ENCODE results near the gene MRPL45. TPM values are rescaled to one million over a fixed set of nuclear protein-coding genes. Genes with fewer than 3 reads are reported as not detected.
A peak's percentile ranks its signal among the peaks of the same experiment; 100 is the strongest.

Gene MRPL45
- total and polyA plus RNA-seq, 7 experiments from 2014 or later: 15.7 to 41.6 (median 23.7) TPM

DNA sequence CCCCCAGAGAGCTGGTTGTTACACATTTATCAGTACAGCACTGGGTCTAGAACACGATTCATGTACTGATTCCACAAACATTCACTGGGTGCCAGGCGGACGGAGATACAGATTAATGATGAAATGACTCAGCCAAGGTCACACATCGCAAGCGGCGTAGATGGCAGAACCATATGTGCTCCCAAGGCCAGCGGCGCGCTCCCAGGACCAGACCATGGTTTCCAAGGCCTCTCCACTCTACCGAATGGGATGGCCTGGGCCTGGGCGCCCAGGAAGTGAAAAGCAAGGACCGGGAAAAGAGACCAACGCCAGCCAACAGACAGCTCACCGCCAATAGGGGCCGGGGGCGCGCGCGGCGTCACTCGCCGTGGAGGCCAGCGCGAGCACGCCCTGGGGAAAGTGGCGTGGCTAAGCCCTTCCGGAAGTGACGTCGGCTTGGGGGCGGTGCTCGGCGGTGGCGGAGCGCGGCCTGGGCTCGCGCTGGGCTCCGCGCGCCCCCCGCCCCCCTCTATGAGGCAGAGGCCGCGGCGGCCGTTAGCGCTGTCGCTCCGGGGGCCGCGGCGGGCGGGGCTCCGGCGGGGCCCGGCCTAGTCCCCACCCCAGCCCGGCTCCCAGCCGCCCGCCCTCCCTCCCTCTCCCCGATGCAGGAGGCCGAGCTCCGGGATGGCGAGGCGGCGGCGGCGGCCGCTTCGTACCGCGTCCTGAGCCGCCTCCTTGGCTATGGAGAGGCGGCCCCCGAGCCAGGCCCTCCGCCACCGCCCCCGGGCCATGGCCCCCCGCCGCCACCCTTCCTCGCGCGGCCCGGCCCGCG is 54.6 kb downstream of the MRPL45 start, which contains the start of gene SOCS7:
Gene SOCS7 (plus strand): TSS at position 433 of the 811 bp plus-strand sequence. CDS start 209 bp downstream, at position 642.
- Histone ChIP-seq H3K27ac (ENCODE audit: low read depth, low read length) (peak within 1 kb of the TSS; percentile 75), H3K27me3 (ENCODE audit: control insufficient read depth in 2 of 2, insufficient read depth in 2 of 2, low read length in 2 of 2) (no peaks in the 10 kb centered on the region), H3K4me1 (ENCODE audit: control insufficient read depth in 2 of 2, insufficient read depth in 2 of 2, low read length in 2 of 2) (peaks cover 9 to 21% of the 10 kb centered on the region in 2 donors), H3K36me3 (ENCODE audit: control insufficient read depth in 2 of 3, insufficient read depth in 3 of 3, low read length in 3 of 3) (no peaks in the 10 kb centered on the region), H3K4me3 (ENCODE audit: low read length) (peak within 1 kb of the TSS; percentile 69), H3K9me3 (ENCODE audit: control insufficient read depth in 2 of 3, low read length in 3 of 3) (no peaks in the 10 kb centered on the region)
- peaks cover 31 to 55% (median 45%) of the 10 kb centered on the region in 7 donors for H3K4me1 Mint-ChIP-seq
- CTCF ChIA-PET: interaction anchor here (0.9 to 3.4 kb wide), 3 partner anchors 60 to 207 kb away, joined by 3 to 81 read pairs (median 4); no protein-coding TSS in a partner anchor
- peak within 1 kb of the TSS; percentile 90 to 96 (median 92) for H3K4me3 Mint-ChIP-seq
- peak; percentile 81 to 96 (median 90) for DNase-seq
- no peaks in the 10 kb centered on the region for H3K27me3 Mint-ChIP-seq
- no peaks in the 10 kb centered on the region for H3K9me3 Mint-ChIP-seq
- intact Hi-C loops (cut with micrococcal nuclease): loop anchor here (2.0 to 5.0 kb wide), 4 partner anchors 54 to 945 kb away; partner anchors contain the start of genes MRPL45 (in 2 of the 2), ACACA (in 1 of the 2) and TADA2A (in 1 of the 2)
- ATAC-seq: peak; percentile 95
- H3K27ac Mint-ChIP-seq: peak within 1 kb of the TSS; percentile 88 to 98 (median 94)
- POLR2A ChIA-PET: interaction anchor here (1.0 to 1.1 kb wide), 3 partner anchors 10 to 63 kb away, joined by 3 read pairs; no protein-coding TSS in a partner anchor
- H3K36me3 Mint-ChIP-seq: peaks cover 0 to 2% (median 0%) of the 10 kb centered on the region in 5 donors

DNA sequence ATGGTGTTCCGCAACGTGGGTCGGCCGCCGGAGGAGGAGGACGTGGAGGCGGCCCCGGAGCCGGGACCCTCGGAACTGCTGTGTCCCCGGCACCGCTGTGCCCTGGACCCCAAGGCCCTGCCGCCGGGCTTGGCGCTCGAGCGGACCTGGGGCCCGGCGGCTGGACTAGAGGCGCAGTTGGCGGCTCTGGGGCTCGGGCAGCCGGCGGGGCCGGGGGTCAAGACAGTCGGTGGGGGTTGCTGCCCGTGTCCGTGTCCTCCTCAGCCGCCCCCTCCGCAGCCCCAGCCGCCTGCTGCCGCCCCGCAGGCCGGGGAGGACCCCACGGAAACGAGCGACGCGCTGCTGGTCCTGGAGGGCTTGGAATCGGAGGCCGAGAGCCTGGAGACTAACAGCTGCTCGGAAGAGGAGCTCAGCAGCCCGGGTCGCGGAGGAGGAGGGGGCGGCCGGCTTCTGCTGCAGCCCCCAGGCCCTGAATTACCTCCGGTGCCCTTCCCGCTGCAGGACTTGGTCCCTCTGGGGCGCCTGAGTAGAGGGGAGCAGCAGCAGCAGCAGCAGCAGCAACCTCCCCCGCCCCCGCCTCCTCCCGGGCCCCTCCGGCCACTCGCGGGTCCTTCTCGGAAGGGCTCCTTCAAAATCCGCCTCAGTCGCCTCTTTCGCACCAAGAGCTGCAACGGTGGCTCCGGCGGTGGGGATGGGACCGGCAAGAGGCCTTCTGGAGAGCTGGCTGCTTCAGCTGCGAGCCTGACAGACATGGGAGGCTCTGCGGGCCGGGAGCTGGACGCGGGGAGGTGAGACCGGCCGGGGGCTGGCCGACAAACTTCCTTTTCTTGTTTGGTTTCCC is 55.5 kb downstream of the MRPL45 start:
- H3K9me3 Mint-ChIP-seq: no peaks in the 10 kb centered on the region
- DNase-seq: peak in 8 of 9 donors; percentile 9 to 42 (median 16)
- ChIA-PET POLR2A (interaction anchor here (0.7 to 1.9 kb wide), 6 partner anchors 9 to 206 kb away, joined by 3 to 4 read pairs (median 3); no protein-coding TSS in a partner anchor), CTCF (interaction anchor here (0.9 to 1.5 kb wide), 2 partner anchors 59 to 207 kb away, joined by 3 to 4 read pairs; no protein-coding TSS in a partner anchor)
- Histone ChIP-seq H3K4me3 (ENCODE audit: low read length) (peak overlapping the region; percentile 67), H3K27me3 (ENCODE audit: control insufficient read depth in 2 of 2, insufficient read depth in 2 of 2, low read length in 2 of 2) (no peaks in the 10 kb centered on the region), H3K4me1 (ENCODE audit: control insufficient read depth in 2 of 2, insufficient read depth in 2 of 2, low read length in 2 of 2) (peaks cover 9 to 21% of the 10 kb centered on the region in 2 donors), H3K9me3 (ENCODE audit: control insufficient read depth in 2 of 3, low read length in 3 of 3) (no peaks in the 10 kb centered on the region), H3K36me3 (ENCODE audit: control insufficient read depth in 2 of 3, insufficient read depth in 3 of 3, low read length in 3 of 3) (no peaks in the 10 kb centered on the region), H3K27ac (ENCODE audit: low read depth, low read length) (peak overlapping the region; percentile 75)
- peak overlapping the region in 8 of 9 donors; percentile 16 to 74 (median 42) for H3K27ac Mint-ChIP-seq
- H3K36me3 Mint-ChIP-seq: peaks cover 0 to 2% (median 0%) of the 10 kb centered on the region in 5 donors
- intact Hi-C loops (cut with micrococcal nuclease): loop anchor here (2.0 to 5.0 kb wide), 2 partner anchors 55 to 140 kb away; partner anchors contain the start of gene MRPL45 (in 1 of the 2)
- peak overlapping the region; percentile 61 to 95 (median 84) for H3K4me3 Mint-ChIP-seq
- H3K4me1 Mint-ChIP-seq: peaks cover 31 to 64% (median 54%) of the 10 kb centered on the region in 7 donors
- H3K27me3 Mint-ChIP-seq: no peaks in the 10 kb centered on the region
- ATAC-seq: no peak

DNA sequence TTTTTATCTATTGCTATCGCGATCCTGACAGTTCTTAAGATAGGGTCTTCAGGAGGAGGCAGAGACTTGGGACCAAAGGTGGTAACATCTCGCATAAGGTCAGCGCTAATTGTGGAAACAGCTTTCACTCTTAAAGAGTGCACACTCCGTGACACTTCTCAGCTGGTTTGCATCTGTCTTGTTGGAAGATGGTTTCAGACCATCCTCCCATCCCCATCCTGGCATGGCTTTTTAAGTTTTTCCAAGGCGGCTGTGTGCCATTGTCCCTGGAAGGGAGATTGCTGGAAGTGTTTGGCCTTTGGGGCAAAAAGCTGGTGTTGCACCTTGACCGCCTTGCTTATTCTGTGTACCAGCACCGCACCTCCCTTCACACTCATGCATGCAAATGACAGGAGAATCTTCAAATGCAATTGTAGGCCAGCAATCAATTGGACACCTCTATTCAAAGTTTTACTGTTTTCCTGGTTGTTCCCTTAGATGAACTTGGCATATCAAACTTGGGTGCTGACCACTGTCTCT is 56.2 kb downstream of the MRPL45 start:
- H3K4me3 ChIP-seq (ENCODE audit: low read length): peak overlapping the region; percentile 67
- H3K4me1 Mint-ChIP-seq: peaks cover 31 to 68% (median 61%) of the 10 kb centered on the region in 7 donors
- no peak for ATAC-seq
- H3K9me3 Mint-ChIP-seq: no peaks in the 10 kb centered on the region
- no peaks in the 10 kb centered on the region for H3K27me3 ChIP-seq (ENCODE audit: control insufficient read depth in 2 of 2, insufficient read depth in 2 of 2, low read length in 2 of 2)
- H3K4me1 ChIP-seq (ENCODE audit: control insufficient read depth in 2 of 2, insufficient read depth in 2 of 2, low read length in 2 of 2): peaks cover 9 to 21% of the 10 kb centered on the region in 2 donors
- intact Hi-C loops (cut with micrococcal nuclease): loop anchor here (2.0 to 5.0 kb wide), 2 partner anchors 56 to 140 kb away; partner anchors contain the start of gene MRPL45 (in 1 of the 2)
- no peaks in the 10 kb centered on the region for H3K9me3 ChIP-seq (ENCODE audit: control insufficient read depth in 2 of 3, low read length in 3 of 3)
- peak overlapping the region in 8 of 9 donors; percentile 16 to 74 (median 42) for H3K27ac Mint-ChIP-seq
- peaks cover 0 to 2% (median 0%) of the 10 kb centered on the region in 5 donors for H3K36me3 Mint-ChIP-seq
- no peaks in the 10 kb centered on the region for H3K36me3 ChIP-seq (ENCODE audit: control insufficient read depth in 2 of 3, insufficient read depth in 3 of 3, low read length in 3 of 3)
- CTCF ChIA-PET: interaction anchor here (0.5 kb wide), 1 partner anchor 61 kb away, joined by 3 read pairs; no protein-coding TSS in a partner anchor
- peak overlapping the region; percentile 75 for H3K27ac ChIP-seq (ENCODE audit: low read depth, low read length)
- no peak for DNase-seq
- H3K27me3 Mint-ChIP-seq: no peaks in the 10 kb centered on the region
- POLR2A ChIA-PET: interaction anchor here (0.8 to 1.9 kb wide), 3 partner anchors 11 to 42 kb away, joined by 3 to 4 read pairs (median 3); no protein-coding TSS in a partner anchor
- peak overlapping the region; percentile 61 to 90 (median 82) for H3K4me3 Mint-ChIP-seq

DNA sequence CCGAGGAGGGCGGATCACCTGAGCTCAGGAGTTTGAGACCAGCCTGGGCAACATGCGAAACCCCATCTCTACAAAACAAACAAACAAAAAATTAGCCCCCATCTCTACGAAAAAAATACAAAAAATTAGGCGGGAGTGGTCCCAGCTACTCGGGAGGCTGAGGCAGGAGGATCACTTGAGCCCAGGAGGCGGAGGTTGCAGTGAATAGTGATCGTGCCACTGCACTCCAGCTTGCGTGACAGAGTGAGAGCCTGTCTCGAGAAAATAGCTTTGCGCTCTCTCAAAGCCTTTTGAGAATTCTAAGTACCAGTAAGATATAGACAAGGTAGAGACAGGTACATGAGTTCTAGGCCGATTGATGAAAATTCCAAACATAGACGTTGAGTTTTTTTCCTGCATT is 56.7 kb downstream of the MRPL45 start:
- H3K27me3 Mint-ChIP-seq: no peaks in the 10 kb centered on the region
- ATAC-seq: no peak
- peak overlapping the region; percentile 14 for H3K4me3 ChIP-seq (ENCODE audit: low read length)
- peak overlapping the region; percentile 61 to 90 (median 82) for H3K4me3 Mint-ChIP-seq
- no peaks in the 10 kb centered on the region for H3K9me3 Mint-ChIP-seq
- CTCF ChIA-PET: interaction anchor here (0.5 to 2.4 kb wide), 3 partner anchors 60 to 70 kb away, joined by 3 to 10 read pairs (median 4); no protein-coding TSS in a partner anchor
- intact Hi-C loops (cut with micrococcal nuclease): loop anchor here (2.0 to 5.0 kb wide), 2 partner anchors 56 to 139 kb away; partner anchors contain the start of gene MRPL45 (in 1 of the 2)
- peaks cover 9 to 21% of the 10 kb centered on the region in 2 donors for H3K4me1 ChIP-seq (ENCODE audit: control insufficient read depth in 2 of 2, insufficient read depth in 2 of 2, low read length in 2 of 2)
- POLR2A ChIA-PET: interaction anchor here (0.9 to 1.9 kb wide), 2 partner anchors 10 to 42 kb away, joined by 3 to 4 read pairs; no protein-coding TSS in a partner anchor
- DNase-seq: no peak
- peak overlapping the region; percentile 75 for H3K27ac ChIP-seq (ENCODE audit: low read depth, low read length)
- H3K36me3 Mint-ChIP-seq: peaks cover 0 to 2% (median 0%) of the 10 kb centered on the region in 5 donors
- H3K27me3 ChIP-seq (ENCODE audit: control insufficient read depth in 2 of 2, insufficient read depth in 2 of 2, low read length in 2 of 2): no peaks in the 10 kb centered on the region
- no peaks in the 10 kb centered on the region for H3K36me3 ChIP-seq (ENCODE audit: control insufficient read depth in 2 of 3, insufficient read depth in 3 of 3, low read length in 3 of 3)
- peaks cover 31 to 73% (median 64%) of the 10 kb centered on the region in 7 donors for H3K4me1 Mint-ChIP-seq
- H3K9me3 ChIP-seq (ENCODE audit: control insufficient read depth in 2 of 3, low read length in 3 of 3): no peaks in the 10 kb centered on the region
- peak overlapping the region in 6 of 9 donors; percentile 16 to 74 (median 24) for H3K27ac Mint-ChIP-seq

DNA sequence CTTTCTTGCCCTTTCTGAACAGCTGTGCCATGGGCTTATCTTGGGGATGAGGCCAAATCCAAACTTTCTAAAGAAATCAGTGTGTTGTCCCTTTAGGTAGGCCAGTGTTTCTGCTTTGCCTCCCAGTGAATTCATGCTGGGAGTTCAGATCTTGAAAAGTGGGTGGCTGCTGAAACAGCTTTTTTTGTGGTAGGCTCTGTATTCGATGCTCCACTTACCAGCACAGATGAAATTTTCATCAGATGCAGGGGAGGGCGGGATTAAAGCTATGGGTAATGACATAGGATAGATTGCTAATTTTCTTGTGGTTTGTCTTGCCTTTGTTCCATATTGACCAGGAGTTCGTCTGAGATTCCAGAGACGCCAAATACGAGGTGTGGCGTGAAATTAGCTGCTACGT is 57.5 kb downstream of the MRPL45 start:
- H3K9me3 ChIP-seq (ENCODE audit: control insufficient read depth in 2 of 3, low read length in 3 of 3): no peaks in the 10 kb centered on the region
- CTCF ChIA-PET: interaction anchor here (1.2 to 2.4 kb wide), 3 partner anchors 9 to 69 kb away, joined by 4 to 10 read pairs (median 4); no protein-coding TSS in a partner anchor
- Mint-ChIP-seq H3K9me3 (no peaks in the 10 kb centered on the region), H3K4me3 (peak overlapping the region; percentile 4 to 90 (median 51)), H3K4me1 (peaks cover 27 to 77% (median 66%) of the 10 kb centered on the region in 7 donors), H3K27ac (peak overlapping the region in 2 of 9 donors; percentile 11 to 63), H3K27me3 (no peaks in the 10 kb centered on the region), H3K36me3 (peaks cover 0 to 2% (median 0%) of the 10 kb centered on the region in 5 donors)
- no peaks in the 10 kb centered on the region for H3K36me3 ChIP-seq (ENCODE audit: control insufficient read depth in 2 of 3, insufficient read depth in 3 of 3, low read length in 3 of 3)
- H3K27me3 ChIP-seq (ENCODE audit: control insufficient read depth in 2 of 2, insufficient read depth in 2 of 2, low read length in 2 of 2): no peaks in the 10 kb centered on the region
- no peak overlapping the region for H3K4me3 ChIP-seq (ENCODE audit: low read length)
- peaks cover 9 to 21% of the 10 kb centered on the region in 2 donors for H3K4me1 ChIP-seq (ENCODE audit: control insufficient read depth in 2 of 2, insufficient read depth in 2 of 2, low read length in 2 of 2)
- ATAC-seq (no peak), DNase-seq (no peak)
- no peak overlapping the region for H3K27ac ChIP-seq (ENCODE audit: low read depth, low read length)
- POLR2A ChIA-PET: no interaction called here
- intact Hi-C loops (cut with micrococcal nuclease): loop anchor here in 1 of 2 donors (5.0 kb wide), 1 partner anchor 57 kb away; the partner anchor contains the start of gene MRPL45
